H9 (cell line): ENCODE results near the gene MAML3. TPM values are rescaled to one million over a fixed set of nuclear protein-coding genes. Genes with fewer than 3 reads are reported as not detected.

ENCODE experiments used
- DNase-seq: peaks from one replicate; pipeline ENCODE4 v3.0.0-alpha.2; 2017
- H2AFZ ChIP-seq: one replicate; pipeline ENCODE4 v1.6.1; 2013; ENCODE audit warnings: mild to moderate bottlenecking, low read length, control low read depth, moderate library complexity
- H2AK5ac ChIP-seq: 2 replicates; pipeline ENCODE4 v1.6.1; 2013; ENCODE audit warnings: low read length, control low read depth, mixed read lengths; ENCODE audit not compliant: insufficient read length
- H2BK120ac ChIP-seq: one replicate; pipeline ENCODE4 v1.6.1; 2013; ENCODE audit warnings: low read depth, mild to moderate bottlenecking, low read length, control low read depth, inconsistent platforms; ENCODE audit not compliant: poor library complexity, severe bottlenecking
- H2BK12ac ChIP-seq: 2 replicates; pipeline ENCODE4 v1.6.1; 2013; ENCODE audit warnings: low read length, control low read depth, mixed read lengths, low read depth; ENCODE audit not compliant: insufficient read length
- H2BK15ac ChIP-seq: 2 replicates; pipeline ENCODE4 v1.6.1; 2013; ENCODE audit warnings: low read depth, low read length, control low read depth
- H2BK20ac ChIP-seq: one replicate; pipeline ENCODE4 v1.6.1; 2013; ENCODE audit warnings: low read depth, mild to moderate bottlenecking, low read length, control low read depth, inconsistent platforms; ENCODE audit not compliant: poor library complexity, severe bottlenecking
- H2BK5ac ChIP-seq: 2 replicates; pipeline ENCODE4 v1.6.1; 2013; ENCODE audit warnings: low read length, control low read depth, mixed read lengths; ENCODE audit not compliant: insufficient read length
- H3K14ac ChIP-seq: 2 replicates; pipeline ENCODE4 v1.6.1; 2013; ENCODE audit warnings: low read length, control low read depth; ENCODE audit not compliant: insufficient read depth
- H3K18ac ChIP-seq: 2 replicates; pipeline ENCODE4 v1.6.1; 2013; ENCODE audit warnings: low read depth, mild to moderate bottlenecking, mixed read lengths, low read length, control low read depth; ENCODE audit not compliant: insufficient read length
- H3K23ac ChIP-seq: 2 replicates; pipeline ENCODE4 v1.6.1; 2013; ENCODE audit warnings: low read length, control low read depth, mixed read lengths, low read depth; ENCODE audit not compliant: insufficient read length
- H3K23me2 ChIP-seq: 2 replicates; pipeline ENCODE4 v1.6.1; 2013; ENCODE audit warnings: low read depth, mild to moderate bottlenecking, mixed read lengths, low read length, control low read depth; ENCODE audit not compliant: insufficient read length, poor library complexity, severe bottlenecking
- H3K27ac ChIP-seq: 2 replicates; pipeline ENCODE4 v1.5.1; 2013; ENCODE audit warnings: low read length, control low read depth, mixed read lengths, low read depth; ENCODE audit not compliant: insufficient read length
- H3K27me3 ChIP-seq: 2 replicates; pipeline ENCODE4 v1.6.1; 2013; ENCODE audit warnings: low read length, control low read depth, inconsistent platforms; ENCODE audit not compliant: insufficient read depth
- H3K4ac ChIP-seq: 2 replicates; pipeline ENCODE4 v1.6.1; 2013; ENCODE audit warnings: low read depth, mild to moderate bottlenecking, control low read depth, inconsistent platforms, low read length, moderate library complexity
- H3K4me1 ChIP-seq: 2 replicates; pipeline ENCODE4 v1.6.1; 2013; ENCODE audit warnings: low read length, control low read depth, inconsistent platforms; ENCODE audit not compliant: insufficient read depth
- H3K4me2 ChIP-seq: 2 replicates; pipeline ENCODE4 v1.6.1; 2013; ENCODE audit warnings: low read length, control low read depth, mixed read lengths; ENCODE audit not compliant: insufficient read length, insufficient read depth
- H3K56ac ChIP-seq: 2 replicates; pipeline ENCODE4 v1.6.1; 2013; ENCODE audit warnings: low read depth, mild to moderate bottlenecking, mixed read lengths, low read length, control low read depth; ENCODE audit not compliant: insufficient read length
- H3K79me1 ChIP-seq: 2 replicates; pipeline ENCODE4 v1.6.1; 2013; ENCODE audit warnings: low read depth, mild to moderate bottlenecking, moderate library complexity, low read length, control low read depth, inconsistent platforms; ENCODE audit not compliant: insufficient read depth, poor library complexity, severe bottlenecking
- H3K79me2 ChIP-seq: 2 replicates; pipeline ENCODE4 v1.6.1; 2013; ENCODE audit warnings: low read length, control low read depth, inconsistent platforms; ENCODE audit not compliant: insufficient read depth
- H3K9ac ChIP-seq: 2 replicates; pipeline ENCODE4 v1.6.1; 2013; ENCODE audit warnings: low read length, control low read depth, mixed read lengths; ENCODE audit not compliant: insufficient read length; ENCODE audit errors: extremely low read depth
- H3K9me3 ChIP-seq: one replicate; pipeline ENCODE4 v1.6.1; 2013; ENCODE audit warnings: low read depth, low read length, inconsistent platforms; ENCODE audit not compliant: control insufficient read depth
- H3T11ph ChIP-seq: one replicate; pipeline ENCODE4 v1.6.1; 2013; ENCODE audit warnings: mild to moderate bottlenecking, low read length, control low read depth, inconsistent platforms
- H4K20me1 ChIP-seq: one replicate; pipeline ENCODE4 v1.6.1; 2013; ENCODE audit not compliant: control insufficient read depth, insufficient read length, insufficient read depth
- H4K5ac ChIP-seq: 2 replicates; pipeline ENCODE4 v1.6.1; 2013; ENCODE audit warnings: low read depth, mild to moderate bottlenecking, mixed read lengths, low read length, control low read depth; ENCODE audit not compliant: insufficient read length
- H4K8ac ChIP-seq: replicated peaks from 2 replicates; pipeline ENCODE4 v1.6.1; 2013; ENCODE audit warnings: low read length, control low read depth, mixed read lengths, low read depth; ENCODE audit not compliant: insufficient read length
- H4K91ac ChIP-seq: 2 replicates; pipeline ENCODE4 v1.6.1; 2013; ENCODE audit warnings: low read depth, mild to moderate bottlenecking, moderate library complexity, mixed read lengths, low read length, control low read depth; ENCODE audit not compliant: insufficient read length
- H3K27ac Mint-ChIP-seq, 3 experiments: 2 replicates in 2 of 3; 3 replicates in 1 of 3; pipeline ENCODE4 v1.8.0; 2020 to 2021; ENCODE audit warnings: mixed read lengths in 3 of 3, mild to moderate bottlenecking in 1 of 3, moderate library complexity in 1 of 3
- H3K27me3 Mint-ChIP-seq: 2 replicates; pipeline ENCODE4 v1.8.0; 2021; ENCODE audit warnings: low read depth, mild to moderate bottlenecking, moderate library complexity, mixed read lengths
- H3K36me3 Mint-ChIP-seq, 3 experiments: 2 replicates in 2 of 3; 3 replicates in 1 of 3; pipeline ENCODE4 v1.8.0; 2020 to 2021; ENCODE audit warnings: low read depth in 3 of 3, mixed read lengths in 3 of 3; ENCODE audit not compliant: insufficient read depth in 1 of 3
- H3K4me1 Mint-ChIP-seq, 2 experiments: 2 replicates each; pipeline ENCODE4 v1.8.0; 2020; ENCODE audit warnings: mixed read lengths in 2 of 2
- H3K4me3 Mint-ChIP-seq, 2 experiments: 2 replicates in 1 of 2; 3 replicates in 1 of 2; pipeline ENCODE4 v1.8.0; 2020 to 2021; ENCODE audit warnings: mild to moderate bottlenecking in 2 of 2, mixed read lengths in 2 of 2, moderate library complexity in 1 of 2
- H3K9me3 Mint-ChIP-seq, 2 experiments: 2 replicates in 1 of 2; 3 replicates in 1 of 2; pipeline ENCODE4 v1.8.0; 2020; ENCODE audit warnings: mild to moderate bottlenecking in 2 of 2, mixed read lengths in 2 of 2, moderate library complexity in 1 of 2
- CTCF ChIP-seq: fragments of 200-600 bp; sonication (generic); conservative IDR thresholded peaks from 3 replicates; pipeline ENCODE4 v1.8.0; 2021; ENCODE audit warnings: antibody characterized with exemption, mild to moderate bottlenecking
- WGBS: extraction: QIAGEN DNeasy Blood & Tissue Kit; methylation state at CpG from one replicate; pipeline ENCODE4 v1.1.7; 2013; ENCODE audit warnings: missing lambda C conversion rate, low lambda C conversion rate, mixed read lengths; ENCODE audit not compliant: insufficient read length; ENCODE audit errors: extremely low coverage; 5-methylcytosine and 5-hydroxymethylcytosine counted together
- total RNA-seq: library from RNA; stranded (reverse); gene quantifications from 2 replicates; pipeline ENCODE4 v1.2.1, GENCODE V29; 2021

The MAML3 gene
- total RNA-seq, 1 experiment from 2014 or later: 3.9 TPM

DNA sequence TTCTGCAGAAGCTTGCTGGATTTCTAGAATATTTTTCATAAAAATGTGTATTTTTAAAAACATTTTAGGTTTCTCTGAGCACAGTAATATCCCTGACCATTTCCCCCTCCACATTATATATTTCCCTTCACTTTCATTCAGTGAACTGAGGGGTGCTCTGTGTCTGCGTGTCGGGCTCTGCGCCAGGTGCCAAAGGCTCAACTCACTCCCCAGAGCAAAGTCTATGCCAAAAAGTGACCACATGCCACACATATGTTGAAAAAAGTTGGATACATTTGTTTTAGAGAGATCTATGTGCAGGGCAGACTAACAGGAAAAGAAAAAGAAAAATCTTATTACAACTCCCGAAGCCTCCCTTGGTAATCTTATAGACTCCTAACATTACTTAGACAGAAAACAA lies 254.6 kb downstream of the MAML3 start:
- H3K23me2 ChIP-seq: no peaks in the 10 kb centered on the region
- H3K27ac ChIP-seq: no peak overlapping the region
- Mint-ChIP-seq H3K27ac (no peak overlapping the region), H3K4me3 (no peak overlapping the region), H3K4me1 (peaks cover 19 to 25% of the 10 kb centered on the region in 2 experiments), H3K27me3 (no peaks in the 10 kb centered on the region; the same call in 1 of the 2 replicates), H3K9me3 (peaks cover 0 to 4% of the 10 kb centered on the region in 2 experiments; a peak in 1 of 5 replicates), H3K36me3 (peaks cover 0 to 4% (median 2%) of the 10 kb centered on the region in 3 experiments; a peak in 1 of 7 replicates)
- no peak for TF ChIP-seq CTCF
- H4K5ac ChIP-seq: no peak overlapping the region
- no peak overlapping the region for H2AK5ac ChIP-seq
- no peak overlapping the region for H4K91ac ChIP-seq
- no peak overlapping the region for H2BK120ac ChIP-seq
- H4K8ac ChIP-seq: no peak overlapping the region
- H3K9ac ChIP-seq: no peak overlapping the region
- H2BK15ac ChIP-seq: no peak overlapping the region
- H3T11ph ChIP-seq: no peak overlapping the region
- no peak overlapping the region for H3K4me2 ChIP-seq
- no peaks in the 10 kb centered on the region for H3K79me2 ChIP-seq
- H3K23ac ChIP-seq: no peak overlapping the region
- no peaks in the 10 kb centered on the region for H4K20me1 ChIP-seq
- no peak for DNase-seq
- H2BK5ac ChIP-seq: no peak overlapping the region
- no peaks in the 10 kb centered on the region for H3K79me1 ChIP-seq
- no peak overlapping the region for H3K14ac ChIP-seq
- H2BK12ac ChIP-seq: no peak overlapping the region
- no peak overlapping the region for H2BK20ac ChIP-seq
- no peak overlapping the region for H3K56ac ChIP-seq
- H2AFZ ChIP-seq: no peak overlapping the region
- no peaks in the 10 kb centered on the region for H3K9me3 ChIP-seq
- H3K4ac ChIP-seq: no peak overlapping the region
- WGBS: no CpG with 5 or more reads among the region's 4 CpGs
- no peaks in the 10 kb centered on the region for H3K4me1 ChIP-seq
- H3K18ac ChIP-seq: no peak overlapping the region
- H3K27me3 ChIP-seq: no peaks in the 10 kb centered on the region; the same call in 1 of the 2 replicates
